Limb (tissue), 2 donors: ENCODE data around the gene CCDC81.
"Not testable (repeated sequence)": the region's sequence is repeated elsewhere in the genome, so short reads cannot be mapped to it uniquely, and the experiment has no call there.

ENCODE experiments used
- DNase-seq, 2 donors: peaks; one replicate each; pipeline ENCODE4 v3.0.0-alpha.2; 2016; ENCODE audit errors: extremely low spot score in 2 of 2

Gene CCDC81

DNA sequence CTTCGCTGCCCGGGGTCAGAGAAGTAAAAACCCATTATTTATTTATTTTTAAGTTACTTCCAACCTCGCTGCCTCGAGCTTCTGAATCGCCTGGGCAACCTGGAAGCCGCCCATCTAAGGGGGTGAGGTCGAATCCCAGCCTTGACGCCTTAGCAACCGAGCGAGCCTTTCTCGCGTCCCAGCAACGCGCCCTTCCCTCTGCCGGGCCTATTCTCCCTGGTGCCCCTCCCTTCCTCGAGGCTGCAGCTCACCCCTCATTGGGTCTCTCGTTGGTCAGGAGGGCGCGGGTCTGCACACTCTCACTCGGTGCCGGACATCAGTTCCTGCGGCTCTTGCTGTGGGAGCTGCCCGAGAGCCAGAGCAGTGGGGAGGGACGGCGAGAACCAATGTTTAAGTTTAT, at the start of gene CCDC81:
Gene CCDC81, plus strand, starts transcription at position 302 of the 400 bp plus-strand sequence. CDS start 277 bp downstream, outside the sequence.
- peak in 1 of 2 donors; percentile 61 for DNase-seq

GRCh38 chr11:86335131-86335767, 39.4 kb upstream of the CCDC81 start:
- DNase-seq, result no peak

DNA sequence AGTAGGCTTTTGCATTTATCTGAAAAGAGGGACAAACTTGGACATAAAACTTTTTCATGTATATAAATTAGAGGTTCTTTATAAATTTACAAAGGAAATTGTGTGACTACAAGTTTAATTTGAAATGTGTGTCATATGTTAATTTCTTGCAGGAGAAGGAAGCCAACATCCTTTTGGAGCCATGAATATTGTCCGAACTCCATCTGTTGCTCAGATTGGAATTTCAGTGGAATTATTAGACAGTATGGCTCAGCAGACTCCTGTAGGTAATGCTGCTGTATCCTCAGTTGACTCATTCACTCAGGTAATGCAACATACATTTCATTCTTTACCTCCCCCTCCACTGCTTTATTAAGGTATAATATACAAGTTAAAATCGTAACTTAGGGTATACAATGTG, 37.5 kb upstream of the CCDC81 start:
- DNase-seq, result no peak

DNA sequence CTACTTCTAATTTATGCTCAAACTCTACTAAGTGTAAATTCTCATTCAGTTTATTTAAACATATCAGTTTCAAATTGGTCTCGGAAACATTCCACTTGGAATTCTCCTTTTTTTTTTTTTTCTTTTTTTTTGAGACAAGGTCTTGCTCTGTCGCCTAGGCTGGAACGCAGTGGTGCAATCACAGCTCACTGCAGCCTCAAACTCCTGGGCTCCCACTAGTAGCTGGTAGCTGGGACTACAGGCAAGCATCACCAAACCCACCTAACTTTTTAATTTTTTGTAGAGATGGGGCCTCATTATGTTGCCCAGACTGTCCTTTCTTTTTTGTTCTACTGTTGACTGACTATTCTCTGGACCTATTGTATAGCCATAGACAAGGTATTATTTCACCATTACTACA, 33.3 kb upstream of the CCDC81 start:
- no peak for DNase-seq

- DNase-seq, result no peak
These were observed 28.2 kb upstream of the CCDC81 start for GRCh38 chr11:86346513-86346912.

DNA sequence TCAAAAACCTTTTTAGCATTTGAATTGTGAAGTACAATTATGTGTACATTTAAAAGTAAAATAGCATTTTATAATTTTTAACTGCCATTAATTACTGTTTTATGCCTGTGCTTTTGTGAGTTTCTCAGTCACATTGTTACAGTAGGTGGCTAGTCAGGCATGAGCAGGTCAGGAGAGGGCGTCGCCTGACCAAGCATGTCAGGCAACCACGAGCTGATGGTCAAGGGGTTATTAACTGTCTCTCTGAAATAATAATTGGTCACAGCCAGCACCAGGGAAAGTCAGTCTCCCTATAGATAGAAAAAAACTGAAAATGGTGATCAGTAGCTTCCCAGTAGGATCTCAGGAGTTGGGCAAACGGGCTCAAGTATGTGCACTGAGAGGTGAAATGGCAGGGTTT, 19.4 kb upstream of the CCDC81 start:
- DNase-seq, result no peak

DNA sequence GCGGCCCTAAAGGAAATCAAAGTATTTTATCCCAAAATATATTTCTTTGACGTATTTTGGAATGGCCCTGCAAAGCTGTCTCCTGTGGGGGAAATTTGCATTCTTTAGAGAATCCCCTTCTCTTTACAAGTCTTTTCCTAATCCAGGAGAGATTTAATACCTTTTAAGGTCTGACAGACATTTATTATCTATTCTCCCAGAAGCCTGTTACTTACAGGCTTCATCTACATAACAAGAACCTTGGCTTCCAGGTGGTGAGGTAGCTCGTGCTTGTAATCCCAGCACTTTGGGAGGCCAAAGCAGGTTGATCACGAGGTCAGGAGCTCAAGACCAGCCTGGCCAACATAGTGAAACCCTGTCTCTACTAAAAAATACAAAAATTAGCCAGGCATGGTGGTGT, 17.3 kb upstream of the CCDC81 start:
- DNase-seq, result not testable (repeated sequence)

DNA sequence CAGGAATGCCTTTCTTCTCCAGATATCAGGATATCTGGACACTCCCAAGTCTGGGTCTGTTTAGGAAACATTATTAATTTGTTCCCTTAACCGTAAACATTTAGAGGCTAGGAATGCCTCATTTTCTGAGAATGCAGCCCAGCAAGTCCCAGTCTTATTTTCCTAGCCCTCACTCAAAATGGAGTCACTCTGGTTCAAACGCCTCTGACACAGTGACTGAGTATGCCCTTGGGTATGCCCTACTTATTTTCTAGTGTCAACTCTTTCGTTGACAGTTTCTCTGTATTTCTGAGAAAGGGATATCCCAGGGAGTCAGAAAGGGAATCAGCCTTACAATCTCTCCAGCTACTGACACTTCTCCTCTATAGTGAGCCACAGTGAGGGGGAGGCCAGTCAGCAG, 16.0 kb upstream of the CCDC81 start:
- DNase-seq, result no peak

- peak in 1 of 2 donors; percentile 58 for DNase-seq
These were observed 13.8 kb upstream of the CCDC81 start for GRCh38 chr11:86360775-86361395.

DNA sequence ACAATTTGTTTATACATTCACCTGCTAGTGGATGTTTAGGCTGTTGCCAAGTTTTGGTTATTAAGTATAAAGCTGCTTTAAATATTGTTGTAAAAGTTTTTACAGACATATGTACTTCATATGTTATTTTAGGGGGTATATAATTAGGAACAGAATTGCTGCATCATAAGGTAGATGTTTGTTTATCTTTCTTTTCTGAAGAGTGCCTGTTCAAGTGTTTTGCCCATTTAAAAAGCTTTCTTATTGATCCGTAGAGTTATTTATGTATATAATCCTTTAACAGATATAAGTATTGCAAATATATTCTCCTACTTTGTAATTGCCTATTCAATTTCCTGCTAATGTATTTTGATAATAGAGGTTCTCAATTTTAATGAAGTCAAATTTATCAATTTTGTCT, 11.3 kb upstream of the CCDC81 start:
- DNase-seq, result no peak

- DNase-seq, result no peak
These were observed 9.1 kb upstream of the CCDC81 start for GRCh38 chr11:86365546-86365945.

- no peak for DNase-seq
These were observed 5.0 kb upstream of the CCDC81 start for GRCh38 chr11:86369668-86370067.

DNA sequence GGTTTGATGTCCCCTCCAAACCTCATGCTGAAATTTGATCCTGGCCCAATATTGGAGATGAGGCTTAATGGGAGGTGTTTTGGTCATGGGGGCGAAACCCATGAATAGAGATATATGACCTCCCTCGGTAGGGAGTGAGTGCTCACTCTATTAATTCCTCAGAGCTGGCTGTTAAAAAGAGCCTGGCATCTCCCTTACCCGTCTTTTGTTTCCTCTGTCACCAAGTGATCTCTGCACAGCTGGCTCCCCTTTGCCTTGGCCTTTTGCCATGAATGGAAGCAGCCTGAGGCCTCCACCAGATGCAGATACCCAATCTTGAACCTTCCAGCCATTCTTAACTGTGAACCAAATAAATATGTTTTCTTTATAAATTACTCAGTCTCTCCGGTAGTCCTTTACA, 4.5 kb upstream of the CCDC81 start:
- no peak for DNase-seq

DNA sequence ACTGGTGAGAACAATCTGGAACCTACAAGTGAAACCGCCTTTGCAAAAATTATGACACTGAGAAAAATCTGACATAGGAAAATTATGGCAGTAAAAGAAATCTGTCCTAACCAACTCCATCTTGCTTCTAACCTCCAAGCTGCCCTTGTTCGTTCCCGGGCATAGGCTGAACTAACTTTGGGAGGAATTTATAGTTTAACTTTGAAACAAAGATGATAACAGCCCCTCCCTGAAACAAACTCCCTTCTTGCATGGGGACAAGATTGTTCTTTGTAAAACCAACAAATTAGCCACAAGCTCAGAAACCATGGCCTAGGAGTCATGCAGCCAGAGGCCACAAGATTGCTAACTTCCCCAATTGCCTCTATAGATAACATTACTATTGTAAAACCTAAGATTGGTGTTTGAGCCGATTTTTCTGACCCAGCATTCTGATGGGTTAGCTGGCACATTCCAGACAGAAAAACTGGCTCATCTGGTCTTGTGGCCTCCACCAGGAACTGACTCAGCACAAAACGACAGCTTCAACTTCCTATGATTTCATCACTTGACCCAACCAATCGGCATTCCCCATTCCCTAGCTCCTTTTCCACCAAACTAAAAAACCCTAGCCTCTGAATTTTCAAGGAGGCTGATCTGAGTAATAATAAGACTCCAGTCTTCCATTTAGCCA, 3.6 kb upstream of the CCDC81 start:
- no peak for DNase-seq

DNA sequence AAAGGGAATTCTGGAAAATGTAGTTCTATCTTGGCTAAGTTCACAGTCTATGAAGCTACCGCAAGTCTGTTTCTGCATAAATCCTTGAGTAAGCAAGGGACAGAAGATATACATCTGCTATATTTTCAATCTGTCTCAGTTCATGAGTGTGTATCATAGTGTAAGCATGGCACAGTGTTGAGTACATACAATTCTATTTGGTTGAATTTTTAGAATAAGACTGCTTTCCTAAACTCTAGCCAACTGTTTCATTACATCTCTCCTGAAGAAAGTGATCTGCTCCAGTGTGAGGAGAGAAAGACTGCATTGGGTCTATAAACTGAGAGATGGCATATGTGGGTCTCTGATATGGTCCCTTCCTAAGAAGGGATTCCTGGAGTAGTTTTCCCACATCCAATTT, 2.6 kb upstream of the CCDC81 start:
- no peak for DNase-seq

GRCh38 chr11:86372586-86372985, 2.1 kb upstream of the CCDC81 start:
- DNase-seq, result no peak

GRCh38 chr11:86374069-86374468, 618 bp upstream of the CCDC81 start:
- no peak for DNase-seq

DNA sequence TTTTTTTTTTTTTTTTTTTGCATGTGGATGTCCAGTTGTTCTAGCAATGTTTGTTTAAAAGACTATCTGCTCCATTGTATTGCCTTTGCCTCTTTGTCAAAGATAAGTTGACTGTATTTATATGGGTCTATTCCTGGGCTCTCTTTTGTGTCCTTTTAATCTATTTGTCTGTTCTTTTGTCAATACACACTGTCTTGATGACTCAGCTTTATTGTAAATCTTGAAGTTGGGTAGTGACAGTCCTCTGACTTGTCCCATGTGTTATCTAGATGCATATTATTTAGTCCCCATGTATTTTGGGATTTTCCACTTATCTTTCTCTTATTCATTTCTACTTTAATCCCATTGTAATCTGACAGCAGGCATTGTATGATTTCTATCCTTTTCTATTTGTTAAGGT, 3.3 kb downstream of the CCDC81 start:
- DNase-seq, result no peak

- DNase-seq, result no peak
These were observed 5.8 kb downstream of the CCDC81 start for GRCh38 chr11:86380295-86381059.

DNA sequence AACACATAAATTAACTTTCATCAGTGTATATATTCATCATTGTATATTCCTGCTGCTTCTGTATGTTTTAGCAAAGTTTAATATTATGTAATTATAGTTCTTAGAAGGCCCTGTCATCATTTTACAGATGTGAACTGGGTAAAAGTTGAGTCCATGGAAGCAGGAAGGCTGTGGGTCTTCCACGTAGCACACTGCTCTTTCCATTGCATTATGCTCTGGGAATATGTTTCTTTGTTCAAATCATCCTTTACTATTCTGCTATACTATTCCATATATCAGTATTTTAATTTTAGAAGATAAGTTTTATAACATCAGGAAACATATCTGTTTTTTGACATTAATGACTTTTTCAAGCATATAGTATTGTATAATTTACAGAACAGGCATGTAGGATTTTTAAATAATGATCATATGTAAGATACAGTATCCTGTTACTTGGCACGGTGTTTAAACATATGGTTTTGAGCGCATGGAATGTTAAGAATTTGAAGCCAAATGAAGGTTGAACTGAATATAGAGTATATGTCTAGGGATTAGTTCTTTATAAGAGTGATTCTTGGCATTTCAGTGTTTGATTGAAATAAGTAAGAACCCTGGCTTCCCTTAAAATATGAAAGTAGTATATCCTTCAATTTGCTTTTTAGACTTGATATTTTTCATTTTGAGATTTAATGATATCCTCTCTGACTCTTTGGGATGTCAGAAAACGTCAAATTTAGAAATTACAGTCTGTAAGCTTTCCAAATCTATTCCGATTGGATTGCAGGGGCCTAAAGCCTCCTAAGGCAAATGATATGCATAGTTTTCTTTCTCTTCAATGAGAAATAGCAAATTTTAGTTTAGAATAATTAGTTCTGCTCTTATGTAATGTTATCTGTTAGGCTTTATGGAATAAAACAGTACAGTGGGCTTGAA, 8.6 kb downstream of the CCDC81 start:
- peak in 1 of 2 donors; percentile 64 for DNase-seq

GRCh38 chr11:86386283-86386682, 11.6 kb downstream of the CCDC81 start:
- no peak for DNase-seq
